WTC11 (cell line): Measurements from ENCODE around the gene SCD5. TPM values are rescaled to one million over a fixed set of nuclear protein-coding genes. Genes with fewer than 3 reads are reported as not detected.

Experiments used
- ATAC-seq: fragments of 200-7000 bp; cut with Tn5 transposase; 2 replicates; pipeline ENCODE4 v1.10.0; 2021; ENCODE audit warnings: mild to moderate bottlenecking, moderate library complexity
- CTCF ChIA-PET: fragments of 300-600 bp; sonication (Branson Sonifier 250); formaldehyde crosslinking; loops from one replicate; lab custom pipeline; 2021; ENCODE audit warnings: antibody characterized with exemption; lab: Charles Lee
- POLR2A ChIA-PET: fragments of 350-600 bp; sonication (Branson Sonifier 250); formaldehyde crosslinking; loops from one replicate; lab custom pipeline; 2021; ENCODE audit warnings: antibody characterized with exemption; lab: Charles Lee
- DNase-seq: peaks from one replicate; pipeline ENCODE4 v3.0.0; 2021; ENCODE audit warnings: low spot score
- H3K27ac Mint-ChIP-seq: 2 replicates; pipeline ENCODE4 v1.8.0; 2021; ENCODE audit warnings: mixed read lengths
- H3K27me3 Mint-ChIP-seq: 2 replicates; pipeline ENCODE4 v1.8.0; 2021; ENCODE audit warnings: low read depth, mild to moderate bottlenecking, moderate library complexity, mixed read lengths
- H3K36me3 Mint-ChIP-seq: 2 replicates; pipeline ENCODE4 v1.8.0; 2021; ENCODE audit warnings: mixed read lengths
- H3K4me1 Mint-ChIP-seq: 2 replicates; pipeline ENCODE4 v1.8.0; 2022; ENCODE audit warnings: mixed read lengths
- H3K4me3 Mint-ChIP-seq: 2 replicates; pipeline ENCODE4 v1.8.0; 2021; ENCODE audit warnings: mild to moderate bottlenecking, moderate library complexity, mixed read lengths
- H3K9me3 Mint-ChIP-seq: 2 replicates; pipeline ENCODE4 v1.8.0; 2021; ENCODE audit warnings: mixed read lengths
- CREB1 ChIP-seq: sonication (generic); formaldehyde crosslinking; IDR thresholded peaks from 2 replicates; pipeline ENCODE4 v1.8.0; 2023; ENCODE audit warnings: mild to moderate bottlenecking, missing genetic modification reagents
- CREM ChIP-seq: sonication (generic); formaldehyde crosslinking; IDR thresholded peaks from 2 replicates; pipeline ENCODE4 v1.8.1; 2022; ENCODE audit warnings: mild to moderate bottlenecking, missing genetic modification reagents, moderate library complexity
- ELF4 ChIP-seq: sonication (generic); formaldehyde crosslinking; IDR thresholded peaks from 2 replicates; pipeline ENCODE4 v1.8.1; 2022; ENCODE audit warnings: low read depth, mild to moderate bottlenecking, moderate library complexity, missing genetic modification reagents
- GRHL2 ChIP-seq: fragments of 250-450 bp; sonication (Bioruptor Pico); IDR thresholded peaks from 2 replicates; pipeline ENCODE4 v1.8.0; 2022; ENCODE audit warnings: mild to moderate bottlenecking, moderate library complexity; ENCODE audit not compliant: insufficient replicate concordance, severe bottlenecking
- GTF2I ChIP-seq: fragments of 250-450 bp; sonication (Bioruptor Pico); conservative IDR thresholded peaks from 2 replicates; pipeline ENCODE4 v1.4.0; 2021; ENCODE audit warnings: mild to moderate bottlenecking
- JAZF1 ChIP-seq: fragments of 250-450 bp; sonication (Bioruptor Pico); IDR thresholded peaks from 2 replicates; pipeline ENCODE4 v1.9.0; 2021; ENCODE audit warnings: moderate library complexity, mild to moderate bottlenecking, inconsistent platforms
- NR3C1 ChIP-seq: sonication (generic); formaldehyde crosslinking; conservative IDR thresholded peaks from 2 replicates; pipeline ENCODE4 v1.8.1; 2023; ENCODE audit warnings: low read depth, mild to moderate bottlenecking, missing genetic modification reagents
- SMAD3 ChIP-seq: sonication (generic); formaldehyde crosslinking; IDR thresholded peaks from 2 replicates; pipeline ENCODE4 v1.8.0; 2022; ENCODE audit warnings: missing genetic modification reagents, mild to moderate bottlenecking, borderline replicate concordance
- SP1 ChIP-seq: sonication (generic); formaldehyde crosslinking; conservative IDR thresholded peaks from 2 replicates; pipeline ENCODE4 v1.8.1; 2022; ENCODE audit warnings: missing genetic modification reagents
- TEAD1 ChIP-seq: sonication (generic); formaldehyde crosslinking; IDR thresholded peaks from 2 replicates; pipeline ENCODE4 v1.8.0; 2022; ENCODE audit warnings: mild to moderate bottlenecking, missing genetic modification reagents
- ZNF121 ChIP-seq: sonication (generic); formaldehyde crosslinking; IDR thresholded peaks from 2 replicates; pipeline ENCODE4 v1.8.0; 2023; ENCODE audit warnings: missing genetic modification reagents
- ZNF396 ChIP-seq: fragments of 250-450 bp; sonication (Bioruptor Pico); IDR thresholded peaks from 2 replicates; pipeline ENCODE4 v1.8.0; 2021; ENCODE audit warnings: mild to moderate bottlenecking, moderate library complexity, borderline replicate concordance
- ZNF423 ChIP-seq: fragments of 250-450 bp; sonication (Bioruptor Pico); IDR thresholded peaks from 2 replicates; pipeline ENCODE4 v2.1.2; 2022; ENCODE audit warnings: mild to moderate bottlenecking, moderate library complexity
- total RNA-seq: library from RNA; stranded (reverse); gene quantifications from 3 replicates; pipeline ENCODE4 v1.2.3, GENCODE V29; 2021
- TF ChIP-seq, protein P1 (sequence below): sonication (generic); formaldehyde crosslinking; IDR thresholded peaks from 2 replicates; pipeline ENCODE4 v1.8.0; 2022; ENCODE audit warnings: mild to moderate bottlenecking, missing genetic modification reagents
- TF ChIP-seq, protein P2 (sequence below): sonication (generic); formaldehyde crosslinking; conservative IDR thresholded peaks from 2 replicates; pipeline ENCODE4 v1.8.1; 2023; ENCODE audit warnings: mild to moderate bottlenecking, low read depth, missing genetic modification reagents, moderate library complexity
- TF ChIP-seq, protein P3 (sequence below): sonication (generic); formaldehyde crosslinking; conservative IDR thresholded peaks from 2 replicates; pipeline ENCODE4 v1.8.1; 2022; ENCODE audit warnings: mild to moderate bottlenecking, missing genetic modification reagents
- TF ChIP-seq, protein P4 (sequence below): sonication (generic); formaldehyde crosslinking; IDR thresholded peaks from 2 replicates; pipeline ENCODE4 v1.8.0; 2023; ENCODE audit warnings: missing genetic modification reagents, mild to moderate bottlenecking, borderline replicate concordance
- TF ChIP-seq, protein P5 (sequence below): sonication (generic); formaldehyde crosslinking; IDR thresholded peaks from 2 replicates; pipeline ENCODE4 v1.8.0; 2022; ENCODE audit warnings: missing genetic modification reagents
- TF ChIP-seq, protein P6 (sequence below): fragments of 250-450 bp; sonication (Bioruptor Pico); IDR thresholded peaks from 2 replicates; pipeline ENCODE4 v1.8.0; 2021; ENCODE audit warnings: mild to moderate bottlenecking
- TF ChIP-seq, protein P7 (sequence below): sonication (generic); formaldehyde crosslinking; IDR thresholded peaks from 2 replicates; pipeline ENCODE4 v1.8.0; 2023; ENCODE audit warnings: missing genetic modification reagents

The SCD5 gene
- total RNA-seq, 1 experiment from 2014 or later = 6.3 TPM

DNA sequence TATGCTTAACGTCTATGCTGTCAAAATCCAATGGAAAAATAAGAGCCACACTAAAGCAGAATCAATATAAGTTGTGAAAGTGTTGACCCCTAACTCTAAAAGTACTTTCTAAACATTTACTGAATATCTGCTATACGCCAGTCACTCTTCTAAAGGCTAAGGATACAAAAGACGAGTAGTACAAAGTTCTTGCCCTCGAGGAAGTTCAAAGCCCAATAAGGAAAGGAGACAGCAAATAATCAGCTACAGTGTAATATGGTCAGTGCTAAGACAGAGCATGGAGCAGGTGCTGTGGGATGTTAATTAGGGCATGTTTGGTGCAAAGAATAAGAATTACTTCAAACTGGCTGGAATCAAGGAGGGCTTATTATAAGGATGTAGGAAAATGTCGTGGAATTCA is 205.2 kb downstream of the SCD5 start (continued):
- no peak for TF ChIP-seq ZNF396
- TF ChIP-seq, protein P1, sequence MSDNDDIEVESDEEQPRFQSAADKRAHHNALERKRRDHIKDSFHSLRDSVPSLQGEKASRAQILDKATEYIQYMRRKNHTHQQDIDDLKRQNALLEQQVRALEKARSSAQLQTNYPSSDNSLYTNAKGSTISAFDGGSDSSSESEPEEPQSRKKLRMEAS (CRISPR knock-in tag) = no peak
- TF ChIP-seq GTF2I = no peak
- no peak for TF ChIP-seq CREB1 (CRISPR knock-in tag)
- no peak for TF ChIP-seq CREM
- TF ChIP-seq, protein P2, sequence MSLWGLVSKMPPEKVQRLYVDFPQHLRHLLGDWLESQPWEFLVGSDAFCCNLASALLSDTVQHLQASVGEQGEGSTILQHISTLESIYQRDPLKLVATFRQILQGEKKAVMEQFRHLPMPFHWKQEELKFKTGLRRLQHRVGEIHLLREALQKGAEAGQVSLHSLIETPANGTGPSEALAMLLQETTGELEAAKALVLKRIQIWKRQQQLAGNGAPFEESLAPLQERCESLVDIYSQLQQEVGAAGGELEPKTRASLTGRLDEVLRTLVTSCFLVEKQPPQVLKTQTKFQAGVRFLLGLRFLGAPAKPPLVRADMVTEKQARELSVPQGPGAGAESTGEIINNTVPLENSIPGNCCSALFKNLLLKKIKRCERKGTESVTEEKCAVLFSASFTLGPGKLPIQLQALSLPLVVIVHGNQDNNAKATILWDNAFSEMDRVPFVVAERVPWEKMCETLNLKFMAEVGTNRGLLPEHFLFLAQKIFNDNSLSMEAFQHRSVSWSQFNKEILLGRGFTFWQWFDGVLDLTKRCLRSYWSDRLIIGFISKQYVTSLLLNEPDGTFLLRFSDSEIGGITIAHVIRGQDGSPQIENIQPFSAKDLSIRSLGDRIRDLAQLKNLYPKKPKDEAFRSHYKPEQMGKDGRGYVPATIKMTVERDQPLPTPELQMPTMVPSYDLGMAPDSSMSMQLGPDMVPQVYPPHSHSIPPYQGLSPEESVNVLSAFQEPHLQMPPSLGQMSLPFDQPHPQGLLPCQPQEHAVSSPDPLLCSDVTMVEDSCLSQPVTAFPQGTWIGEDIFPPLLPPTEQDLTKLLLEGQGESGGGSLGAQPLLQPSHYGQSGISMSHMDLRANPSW = no peak
- TF ChIP-seq NR3C1 (CRISPR knock-in tag) = no peak
- TF ChIP-seq, protein P3, sequence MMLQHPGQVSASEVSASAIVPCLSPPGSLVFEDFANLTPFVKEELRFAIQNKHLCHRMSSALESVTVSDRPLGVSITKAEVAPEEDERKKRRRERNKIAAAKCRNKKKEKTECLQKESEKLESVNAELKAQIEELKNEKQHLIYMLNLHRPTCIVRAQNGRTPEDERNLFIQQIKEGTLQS (CRISPR knock-in tag) = no peak
- no peak for TF ChIP-seq GRHL2 (CRISPR knock-in tag)
- no peak for TF ChIP-seq TEAD1 (CRISPR knock-in tag)
- no peak for TF ChIP-seq ZNF121
- TF ChIP-seq ELF4 (CRISPR knock-in tag) = no peak
- no peak for TF ChIP-seq SMAD3 (CRISPR knock-in tag)
- TF ChIP-seq, protein P4, sequence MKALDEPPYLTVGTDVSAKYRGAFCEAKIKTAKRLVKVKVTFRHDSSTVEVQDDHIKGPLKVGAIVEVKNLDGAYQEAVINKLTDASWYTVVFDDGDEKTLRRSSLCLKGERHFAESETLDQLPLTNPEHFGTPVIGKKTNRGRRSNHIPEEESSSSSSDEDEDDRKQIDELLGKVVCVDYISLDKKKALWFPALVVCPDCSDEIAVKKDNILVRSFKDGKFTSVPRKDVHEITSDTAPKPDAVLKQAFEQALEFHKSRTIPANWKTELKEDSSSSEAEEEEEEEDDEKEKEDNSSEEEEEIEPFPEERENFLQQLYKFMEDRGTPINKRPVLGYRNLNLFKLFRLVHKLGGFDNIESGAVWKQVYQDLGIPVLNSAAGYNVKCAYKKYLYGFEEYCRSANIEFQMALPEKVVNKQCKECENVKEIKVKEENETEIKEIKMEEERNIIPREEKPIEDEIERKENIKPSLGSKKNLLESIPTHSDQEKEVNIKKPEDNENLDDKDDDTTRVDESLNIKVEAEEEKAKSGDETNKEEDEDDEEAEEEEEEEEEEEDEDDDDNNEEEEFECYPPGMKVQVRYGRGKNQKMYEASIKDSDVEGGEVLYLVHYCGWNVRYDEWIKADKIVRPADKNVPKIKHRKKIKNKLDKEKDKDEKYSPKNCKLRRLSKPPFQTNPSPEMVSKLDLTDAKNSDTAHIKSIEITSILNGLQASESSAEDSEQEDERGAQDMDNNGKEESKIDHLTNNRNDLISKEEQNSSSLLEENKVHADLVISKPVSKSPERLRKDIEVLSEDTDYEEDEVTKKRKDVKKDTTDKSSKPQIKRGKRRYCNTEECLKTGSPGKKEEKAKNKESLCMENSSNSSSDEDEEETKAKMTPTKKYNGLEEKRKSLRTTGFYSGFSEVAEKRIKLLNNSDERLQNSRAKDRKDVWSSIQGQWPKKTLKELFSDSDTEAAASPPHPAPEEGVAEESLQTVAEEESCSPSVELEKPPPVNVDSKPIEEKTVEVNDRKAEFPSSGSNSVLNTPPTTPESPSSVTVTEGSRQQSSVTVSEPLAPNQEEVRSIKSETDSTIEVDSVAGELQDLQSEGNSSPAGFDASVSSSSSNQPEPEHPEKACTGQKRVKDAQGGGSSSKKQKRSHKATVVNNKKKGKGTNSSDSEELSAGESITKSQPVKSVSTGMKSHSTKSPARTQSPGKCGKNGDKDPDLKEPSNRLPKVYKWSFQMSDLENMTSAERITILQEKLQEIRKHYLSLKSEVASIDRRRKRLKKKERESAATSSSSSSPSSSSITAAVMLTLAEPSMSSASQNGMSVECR (CRISPR knock-in tag) = no peak

DNA sequence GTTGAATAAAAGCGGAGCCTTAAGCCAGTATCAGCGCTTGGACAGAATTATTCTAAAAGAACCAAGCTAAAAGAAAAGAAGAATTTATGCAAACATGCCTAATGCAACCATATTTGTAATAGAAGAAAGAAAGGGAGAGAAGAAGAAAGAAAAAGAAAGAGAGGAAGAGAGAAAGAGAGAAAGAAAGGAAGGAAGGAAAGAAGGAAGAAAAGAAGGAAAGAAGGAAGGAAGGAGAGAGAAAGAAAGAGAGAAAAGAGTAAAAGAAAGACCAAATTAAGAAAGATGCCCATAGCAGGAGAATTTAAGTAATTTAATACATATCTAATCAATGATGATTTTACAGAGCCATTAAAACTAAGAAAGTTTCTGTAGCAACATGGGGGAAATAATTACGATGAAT is 206.0 kb downstream of the SCD5 start:
- Mint-ChIP-seq H3K9me3 (no peaks in the 10 kb centered on the region), H3K4me1 (peaks cover 39% of the 10 kb centered on the region), H3K36me3 (no peaks in the 10 kb centered on the region), H3K27ac (no peak overlapping the region), H3K27me3 (no peaks in the 10 kb centered on the region), H3K4me3 (no peak overlapping the region)
- DNase-seq (no peak), ATAC-seq (no peak)
- TF ChIP-seq SP1 (CRISPR knock-in tag) = no peak
- TF ChIP-seq, protein P5, sequence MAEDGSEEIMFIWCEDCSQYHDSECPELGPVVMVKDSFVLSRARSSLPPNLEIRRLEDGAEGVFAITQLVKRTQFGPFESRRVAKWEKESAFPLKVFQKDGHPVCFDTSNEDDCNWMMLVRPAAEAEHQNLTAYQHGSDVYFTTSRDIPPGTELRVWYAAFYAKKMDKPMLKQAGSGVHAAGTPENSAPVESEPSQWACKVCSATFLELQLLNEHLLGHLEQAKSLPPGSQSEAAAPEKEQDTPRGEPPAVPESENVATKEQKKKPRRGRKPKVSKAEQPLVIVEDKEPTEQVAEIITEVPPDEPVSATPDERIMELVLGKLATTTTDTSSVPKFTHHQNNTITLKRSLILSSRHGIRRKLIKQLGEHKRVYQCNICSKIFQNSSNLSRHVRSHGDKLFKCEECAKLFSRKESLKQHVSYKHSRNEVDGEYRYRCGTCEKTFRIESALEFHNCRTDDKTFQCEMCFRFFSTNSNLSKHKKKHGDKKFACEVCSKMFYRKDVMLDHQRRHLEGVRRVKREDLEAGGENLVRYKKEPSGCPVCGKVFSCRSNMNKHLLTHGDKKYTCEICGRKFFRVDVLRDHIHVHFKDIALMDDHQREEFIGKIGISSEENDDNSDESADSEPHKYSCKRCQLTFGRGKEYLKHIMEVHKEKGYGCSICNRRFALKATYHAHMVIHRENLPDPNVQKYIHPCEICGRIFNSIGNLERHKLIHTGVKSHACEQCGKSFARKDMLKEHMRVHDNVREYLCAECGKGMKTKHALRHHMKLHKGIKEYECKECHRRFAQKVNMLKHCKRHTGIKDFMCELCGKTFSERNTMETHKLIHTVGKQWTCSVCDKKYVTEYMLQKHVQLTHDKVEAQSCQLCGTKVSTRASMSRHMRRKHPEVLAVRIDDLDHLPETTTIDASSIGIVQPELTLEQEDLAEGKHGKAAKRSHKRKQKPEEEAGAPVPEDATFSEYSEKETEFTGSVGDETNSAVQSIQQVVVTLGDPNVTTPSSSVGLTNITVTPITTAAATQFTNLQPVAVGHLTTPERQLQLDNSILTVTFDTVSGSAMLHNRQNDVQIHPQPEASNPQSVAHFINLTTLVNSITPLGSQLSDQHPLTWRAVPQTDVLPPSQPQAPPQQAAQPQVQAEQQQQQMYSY (CRISPR knock-in tag) = no peak
- TF ChIP-seq GRHL2 (CRISPR knock-in tag) = no peak
- no peak for TF ChIP-seq ZNF423 (CRISPR knock-in tag)
- TF ChIP-seq, protein P6, sequence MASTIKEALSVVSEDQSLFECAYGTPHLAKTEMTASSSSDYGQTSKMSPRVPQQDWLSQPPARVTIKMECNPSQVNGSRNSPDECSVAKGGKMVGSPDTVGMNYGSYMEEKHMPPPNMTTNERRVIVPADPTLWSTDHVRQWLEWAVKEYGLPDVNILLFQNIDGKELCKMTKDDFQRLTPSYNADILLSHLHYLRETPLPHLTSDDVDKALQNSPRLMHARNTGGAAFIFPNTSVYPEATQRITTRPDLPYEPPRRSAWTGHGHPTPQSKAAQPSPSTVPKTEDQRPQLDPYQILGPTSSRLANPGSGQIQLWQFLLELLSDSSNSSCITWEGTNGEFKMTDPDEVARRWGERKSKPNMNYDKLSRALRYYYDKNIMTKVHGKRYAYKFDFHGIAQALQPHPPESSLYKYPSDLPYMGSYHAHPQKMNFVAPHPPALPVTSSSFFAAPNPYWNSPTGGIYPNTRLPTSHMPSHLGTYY (CRISPR knock-in tag) = no peak
- no peak for TF ChIP-seq JAZF1 (CRISPR knock-in tag)
- TF ChIP-seq, protein P7, sequence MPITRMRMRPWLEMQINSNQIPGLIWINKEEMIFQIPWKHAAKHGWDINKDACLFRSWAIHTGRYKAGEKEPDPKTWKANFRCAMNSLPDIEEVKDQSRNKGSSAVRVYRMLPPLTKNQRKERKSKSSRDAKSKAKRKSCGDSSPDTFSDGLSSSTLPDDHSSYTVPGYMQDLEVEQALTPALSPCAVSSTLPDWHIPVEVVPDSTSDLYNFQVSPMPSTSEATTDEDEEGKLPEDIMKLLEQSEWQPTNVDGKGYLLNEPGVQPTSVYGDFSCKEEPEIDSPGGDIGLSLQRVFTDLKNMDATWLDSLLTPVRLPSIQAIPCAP (CRISPR knock-in tag) = no peak
- TF ChIP-seq ELF4 (CRISPR knock-in tag) = no peak
- ChIA-PET POLR2A (no interaction called here), CTCF (no interaction called here)
